Tibial nerve (tissue), 4 donors: ENCODE measurements around the gene LYPD6B. TPM values are rescaled to one million over a fixed set of nuclear protein-coding genes. Genes with fewer than 3 reads are reported as not detected.

Experiments
- DNase-seq, 2 donors: peaks; one replicate each; pipeline ENCODE4 v3.0.0-alpha.2; 2019; ENCODE audit warnings: low spot score in 2 of 2
- H3K27ac ChIP-seq, 4 donors: fragments of 200-600 bp; sonication (generic) in 3 of 4; one replicate each; pipeline ENCODE4 v1.5.1; 2017 to 2019; ENCODE audit warnings: mild to moderate bottlenecking in 1 of 4
- H3K27me3 ChIP-seq, 2 donors: fragments of 200-600 bp; sonication (generic) in 1 of 2; one replicate each; pipeline versions ENCODE4 v1.5.1 to v1.6.0; 2017 to 2019
- H3K36me3 ChIP-seq, 3 donors: fragments of 200-600 bp; sonication (generic); one replicate each; pipeline ENCODE4 v1.5.1; 2018 to 2019
- H3K4me1 ChIP-seq, 4 donors: fragments of 200-600 bp; sonication (generic) in 3 of 4; one replicate each; pipeline ENCODE4 v1.5.1; 2017 to 2019
- H3K4me3 ChIP-seq, 4 donors: fragments of 200-600 bp; sonication (generic) in 3 of 4; one replicate each; pipeline ENCODE4 v1.5.1; 2017 to 2019; ENCODE audit warnings: mild to moderate bottlenecking in 1 of 4, moderate library complexity in 1 of 4
- H3K9me3 ChIP-seq, 4 donors: fragments of 200-600 bp; sonication (generic) in 3 of 4; one replicate each; pipeline ENCODE4 v1.5.1; 2017 to 2019
- CTCF ChIP-seq, 5 experiments: fragments of 200-600 bp in 3 of 5; fragments of 450-650 bp in 2 of 5; sonication (generic) in 3 of 5; IDR thresholded peaks; one replicate each; pipeline ENCODE4 v1.5.1; 2016 to 2019; ENCODE audit warnings: antibody characterized with exemption in 5 of 5, mild to moderate bottlenecking in 3 of 5, moderate library complexity in 2 of 5
- EP300 ChIP-seq, 2 donors: sonication (generic); formaldehyde crosslinking; IDR thresholded peaks; one replicate each; pipeline ENCODE4 v1.6.1; 2017; ENCODE audit warnings: antibody characterized with exemption in 2 of 2, mild to moderate bottlenecking in 1 of 2
- POLR2A ChIP-seq, 2 donors: fragments of 450-650 bp; IDR thresholded peaks; one replicate each; pipeline ENCODE4 v1.6.1; 2017; ENCODE audit warnings: antibody characterized with exemption in 2 of 2, mild to moderate bottlenecking in 2 of 2, moderate library complexity in 2 of 2
- WGBS, 2 donors: methylation state at CpG; one replicate each; pipeline ENCODE4 v1.1.5; 2018; 5-methylcytosine and 5-hydroxymethylcytosine counted together
- total RNA-seq, 4 donors: library from RNA; depleted of rRNA; stranded (reverse); fragments of >200 nt; gene quantifications; one replicate each; pipeline ENCODE4 v1.1.0, GENCODE V29; 2016

The LYPD6B gene
- total RNA-seq, 4 donors from 2014 or later = not detected

GRCh38 chr2:149000158-149000938, 38.2 kb upstream of the LYPD6B start:
- Histone ChIP-seq H3K4me3 (no peak overlapping the region), H3K4me1 (peaks cover 0 to 15% (median 0%) of the 10 kb centered on the region in 4 donors), H3K27ac (no peak overlapping the region), H3K27me3 (no peaks in the 10 kb centered on the region), H3K36me3 (no peaks in the 10 kb centered on the region), H3K9me3 (no peaks in the 10 kb centered on the region)
- DNase-seq = no peak
- 52 to 53% methylated on average over 6 of the region's 6 CpGs for WGBS, 2 donors
- no peak for TF ChIP-seq CTCF (IDR thresholded peaks at IDR 0.05)
- TF ChIP-seq POLR2A (IDR thresholded peaks at IDR 0.05) = no peak
- TF ChIP-seq EP300 (IDR thresholded peaks at IDR 0.05) = no peak

DNA sequence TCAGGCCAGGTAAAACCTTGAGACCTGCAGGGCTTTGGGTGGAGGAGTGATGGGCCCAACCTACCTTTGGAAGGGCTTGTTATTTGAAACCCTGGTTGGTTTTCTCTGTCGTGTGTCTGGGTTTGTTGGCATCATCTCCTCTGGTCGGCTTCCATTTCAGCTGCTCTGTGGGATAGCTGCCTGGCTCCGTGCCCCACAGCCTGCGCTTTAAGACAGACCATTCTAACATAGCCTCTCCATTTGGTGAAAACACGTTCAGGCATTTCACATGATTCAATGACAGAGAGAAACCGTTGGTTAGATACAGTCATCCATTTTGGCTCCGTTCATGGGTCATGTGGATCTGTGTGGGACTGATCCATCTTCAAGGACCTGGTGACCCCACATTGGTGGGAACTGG, 37.0 kb upstream of the LYPD6B start:
- H3K4me1 ChIP-seq = peaks cover 0 to 21% (median 0%) of the 10 kb centered on the region in 4 donors
- H3K4me3 ChIP-seq = no peak overlapping the region
- no peak for TF ChIP-seq CTCF (IDR thresholded peaks at IDR 0.05)
- no peak for TF ChIP-seq EP300 (IDR thresholded peaks at IDR 0.05)
- no peak for TF ChIP-seq POLR2A (IDR thresholded peaks at IDR 0.05)
- H3K36me3 ChIP-seq = no peaks in the 10 kb centered on the region
- no peak overlapping the region for H3K27ac ChIP-seq
- no peaks in the 10 kb centered on the region for H3K9me3 ChIP-seq
- DNase-seq = no peak
- no peaks in the 10 kb centered on the region for H3K27me3 ChIP-seq
- 89% methylated on average over 6 to 7 of the region's 7 CpGs for WGBS, 2 donors

DNA sequence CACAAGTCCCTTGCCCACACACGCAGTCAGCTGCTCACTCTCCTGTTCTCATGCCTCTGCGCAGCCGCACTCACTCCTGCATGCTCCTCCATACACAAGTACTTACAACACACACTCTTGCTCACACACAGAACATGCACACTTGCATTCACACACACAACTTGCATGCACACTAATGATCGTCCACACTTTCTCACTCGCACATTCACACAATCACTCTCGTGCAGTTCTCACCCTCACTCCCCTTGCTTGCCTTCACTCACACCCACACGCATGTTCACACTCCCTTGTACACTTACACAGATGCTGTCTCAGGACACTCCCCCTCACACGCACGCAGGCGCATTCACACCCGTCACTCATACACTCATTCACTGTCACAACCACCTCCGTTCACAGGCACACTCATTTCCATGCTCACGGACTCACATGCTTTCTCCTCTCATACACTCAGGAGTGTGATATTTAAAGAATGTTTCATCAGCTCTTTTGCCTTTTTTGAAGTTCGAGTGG, 36.1 kb upstream of the LYPD6B start:
- no peaks in the 10 kb centered on the region for H3K9me3 ChIP-seq
- peaks cover 0 to 21% (median 0%) of the 10 kb centered on the region in 4 donors for H3K4me1 ChIP-seq
- no peak overlapping the region for H3K4me3 ChIP-seq
- no peaks in the 10 kb centered on the region for H3K27me3 ChIP-seq
- 96 to 97% methylated on average over 14 of the region's 14 CpGs for WGBS, 2 donors
- no peaks in the 10 kb centered on the region for H3K36me3 ChIP-seq
- TF ChIP-seq CTCF (IDR thresholded peaks at IDR 0.05) (no peak), EP300 (IDR thresholded peaks at IDR 0.05) (no peak), POLR2A (IDR thresholded peaks at IDR 0.05) (no peak)
- no peak overlapping the region for H3K27ac ChIP-seq
- no peak for DNase-seq

GRCh38 chr2:149002891-149003740, 35.4 kb upstream of the LYPD6B start:
- H3K36me3 ChIP-seq = no peaks in the 10 kb centered on the region
- H3K27me3 ChIP-seq = no peaks in the 10 kb centered on the region
- no peak for DNase-seq
- H3K4me3 ChIP-seq = no peak overlapping the region
- TF ChIP-seq POLR2A (IDR thresholded peaks at IDR 0.05) (no peak), EP300 (IDR thresholded peaks at IDR 0.05) (no peak), CTCF (IDR thresholded peaks at IDR 0.05) (no peak)
- 92 to 96% methylated on average over 30 to 31 of the region's 31 CpGs for WGBS, 2 donors
- peaks cover 0 to 21% (median 0%) of the 10 kb centered on the region in 4 donors for H3K4me1 ChIP-seq
- no peak overlapping the region for H3K27ac ChIP-seq
- H3K9me3 ChIP-seq = no peaks in the 10 kb centered on the region
